Right cardiac atrium (tissue), 5 donors: Measurements from ENCODE around the gene IREB2. TPM values are rescaled to one million over a fixed set of nuclear protein-coding genes. Genes with fewer than 3 reads are reported as not detected.
"Not testable (repeated sequence)": the region's sequence is repeated elsewhere in the genome, so short reads cannot be mapped to it uniquely, and the experiment has no call there.

Experiments used
- ATAC-seq, 2 donors: fragments of 200-7000 bp; cut with Tn5 transposase; one replicate each; pipeline versions ENCODE4 v1.8.0 to v1.9.1; 2020; ENCODE audit warnings: moderate library complexity in 2 of 2, mild to moderate bottlenecking in 1 of 2
- DNase-seq, 3 donors: peaks; one replicate each; pipeline ENCODE4 v3.0.0-alpha.2; 2020
- H3K27ac ChIP-seq: one replicate; pipeline ENCODE4 v1.5.1; 2013; ENCODE audit warnings: mild to moderate bottlenecking, low read length, control low read depth, moderate library complexity
- H3K27me3 ChIP-seq: one replicate; pipeline ENCODE4 v1.6.1; 2013; ENCODE audit not compliant: control insufficient read depth, insufficient read depth
- H3K4me1 ChIP-seq: one replicate; pipeline ENCODE4 v1.6.1; 2013; ENCODE audit warnings: low read length; ENCODE audit not compliant: control insufficient read depth, insufficient read depth
- H3K4me3 ChIP-seq: one replicate; pipeline ENCODE4 v1.5.1; 2013; ENCODE audit warnings: low read length, control low read depth
- H3K9me3 ChIP-seq: one replicate; pipeline ENCODE4 v1.6.1; 2013; ENCODE audit warnings: low read length; ENCODE audit not compliant: control insufficient read depth
- WGBS: extraction: QIAGEN DNeasy Blood & Tissue Kit; methylation state at CpG from one replicate; pipeline ENCODE4 v1.1.7; 2013; 5-methylcytosine and 5-hydroxymethylcytosine counted together
- intact Hi-C, 4 donors: fragments of 100-400 bp; cut with DNase I; formaldehyde crosslinking; loops; one replicate each; pipeline versions ENCODE4 v1.11.0 to v1.14.0; 2022 to 2023
- polyA plus RNA-seq: library from polyadenylated mRNA; stranded (reverse); fragments of 200-250 nt; gene quantifications from one replicate; pipeline ENCODE4 v1.2.3, GENCODE V29; 2013
- total RNA-seq, 4 donors: library from RNA; stranded (reverse); fragmentation: NEBNext Ultra II Directional; extraction: Animal tissue kit (Norgen Biotek cat#: 25700); gene quantifications; one replicate each; pipeline ENCODE4 v1.2.1, GENCODE V29; 2021
- donor health status: healthy with polysubstance abuse.
- donor health status: DM: no; HTN: yes; CAD: no.
- donor health status: DM: no; HTN: no; CAD: no.
- donor health status: DM: no; HTN: yes; CAD: no; lungs with severe emphysema.
- donor health status: DM: yes; HTN: yes; CAD: no.

Gene IREB2
- total and polyA plus RNA-seq, 5 donors, result 7.9 to 35.0 (median 28.0) TPM

GRCh38 chr15:78394981-78395616, 42.9 kb upstream of the IREB2 start:
- Histone ChIP-seq H3K4me3 (no peak overlapping the region), H3K4me1 (no peaks in the 10 kb centered on the region), H3K27me3 (no peaks in the 10 kb centered on the region), H3K9me3 (no peaks in the 10 kb centered on the region), H3K27ac (no peak overlapping the region)
- intact Hi-C loops, result no loop called here
- WGBS, result 47% methylated on average over 13 of the region's 13 CpGs
- no peak for DNase-seq
- no peak for ATAC-seq

- H3K4me1 ChIP-seq, result no peaks in the 10 kb centered on the region
- no peak overlapping the region for H3K27ac ChIP-seq
- no peak overlapping the region for H3K4me3 ChIP-seq
- H3K27me3 ChIP-seq, result no peaks in the 10 kb centered on the region
- DNase-seq (no peak), ATAC-seq (no peak)
- intact Hi-C loops, result no loop called here
- WGBS, result 91% methylated on average over 9 of the region's 9 CpGs
- no peaks in the 10 kb centered on the region for H3K9me3 ChIP-seq
Observed at GRCh38 chr15:78396186-78396814, 41.7 kb upstream of the IREB2 start.

GRCh38 chr15:78396976-78397375, 41.0 kb upstream of the IREB2 start:
- DNase-seq (peak; percentile 45 to 82 (median 65)), ATAC-seq (peak; percentile 42 to 53)
- Histone ChIP-seq H3K9me3 (no peaks in the 10 kb centered on the region), H3K4me3 (no peak overlapping the region), H3K4me1 (no peaks in the 10 kb centered on the region), H3K27me3 (no peaks in the 10 kb centered on the region), H3K27ac (no peak overlapping the region)
- intact Hi-C loops, result no loop called here
- 48% methylated on average over 9 of the region's 9 CpGs for WGBS

GRCh38 chr15:78397382-78397781, 40.6 kb upstream of the IREB2 start:
- WGBS, result 86% methylated on average over 2 of the region's 2 CpGs
- peak in 1 of 2 donors; percentile 25 for ATAC-seq

GRCh38 chr15:78398076-78398825, 39.8 kb upstream of the IREB2 start:
- H3K9me3 ChIP-seq, result no peaks in the 10 kb centered on the region
- no peak overlapping the region for H3K4me3 ChIP-seq
- H3K27me3 ChIP-seq, result no peaks in the 10 kb centered on the region
- intact Hi-C loops, result no loop called here
- 65% methylated on average over 11 of the region's 11 CpGs for WGBS
- no peak for ATAC-seq
- no peak for DNase-seq
- H3K27ac ChIP-seq, result no peak overlapping the region
- no peaks in the 10 kb centered on the region for H3K4me1 ChIP-seq

More at GRCh38 chr15:78397382-78397781, 40.6 kb upstream of the IREB2 start:
- no peak for DNase-seq
- Histone ChIP-seq H3K4me1 (no peaks in the 10 kb centered on the region), H3K4me3 (no peak overlapping the region), H3K27ac (no peak overlapping the region), H3K9me3 (no peaks in the 10 kb centered on the region), H3K27me3 (no peaks in the 10 kb centered on the region)
- intact Hi-C loops, result no loop called here

GRCh38 chr15:78399091-78399490, 38.9 kb upstream of the IREB2 start:
- DNase-seq, result peak in 1 of 3 donors; percentile 43
- 72% methylated on average over 9 of the region's 9 CpGs for WGBS
- Histone ChIP-seq H3K9me3 (no peaks in the 10 kb centered on the region), H3K27me3 (no peaks in the 10 kb centered on the region), H3K27ac (no peak overlapping the region), H3K4me1 (no peaks in the 10 kb centered on the region), H3K4me3 (no peak overlapping the region)
- intact Hi-C loops, result no loop called here
- ATAC-seq, result no peak

GRCh38 chr15:78402061-78402610, 35.9 kb upstream of the IREB2 start:
- Histone ChIP-seq H3K27ac (no peak overlapping the region), H3K4me3 (no peak overlapping the region), H3K9me3 (no peaks in the 10 kb centered on the region), H3K27me3 (no peaks in the 10 kb centered on the region), H3K4me1 (no peaks in the 10 kb centered on the region)
- intact Hi-C loops, result no loop called here
- no peak for ATAC-seq
- no peak for DNase-seq
- 65% methylated on average over 9 of the region's 9 CpGs for WGBS

GRCh38 chr15:78404125-78404524, 33.9 kb upstream of the IREB2 start:
- no peak for ATAC-seq
- no peak for DNase-seq
- Histone ChIP-seq H3K27me3 (no peaks in the 10 kb centered on the region), H3K27ac (no peak overlapping the region), H3K4me3 (no peak overlapping the region), H3K9me3 (no peaks in the 10 kb centered on the region), H3K4me1 (no peaks in the 10 kb centered on the region)
- intact Hi-C loops, result no loop called here
- WGBS, result 85% methylated on average over 3 of the region's 3 CpGs

GRCh38 chr15:78404796-78405195, 33.2 kb upstream of the IREB2 start:
- H3K9me3 ChIP-seq, H3K27me3 ChIP-seq, H3K4me1 ChIP-seq, H3K4me3 ChIP-seq, H3K27ac ChIP-seq, ATAC-seq, DNase-seq: not testable (repeated sequence)
- intact Hi-C loops, result loop anchor here in 1 of 4 donors (5.0 kb wide), 1 partner anchor 72 kb away; no protein-coding TSS in a partner anchor
- 93% methylated on average over 7 of the region's 7 CpGs for WGBS

- Histone ChIP-seq H3K27ac (no peak overlapping the region), H3K9me3 (no peaks in the 10 kb centered on the region), H3K4me3 (no peak overlapping the region), H3K27me3 (no peaks in the 10 kb centered on the region), H3K4me1 (no peaks in the 10 kb centered on the region)
- intact Hi-C loops, result loop anchor here in 1 of 4 donors (5.0 kb wide), 1 partner anchor 73 kb away; no protein-coding TSS in a partner anchor
- ATAC-seq, result no peak
- DNase-seq, result no peak
- WGBS, result 30% methylated on average over 26 of the region's 26 CpGs
Observed at GRCh38 chr15:78405336-78405924, 32.6 kb upstream of the IREB2 start.
